WTC11 (cell line): ENCODE measurements around the gene DAB2. TPM values are rescaled to one million over a fixed set of nuclear protein-coding genes. Genes with fewer than 3 reads are reported as not detected.

Source experiments
- ATAC-seq: fragments of 200-7000 bp; cut with Tn5 transposase; 2 replicates; pipeline ENCODE4 v1.10.0; 2021; ENCODE audit warnings: mild to moderate bottlenecking, moderate library complexity
- CTCF ChIA-PET: fragments of 300-600 bp; sonication (Branson Sonifier 250); formaldehyde crosslinking; loops from one replicate; lab custom pipeline; 2021; ENCODE audit warnings: antibody characterized with exemption; lab: Charles Lee
- POLR2A ChIA-PET: fragments of 350-600 bp; sonication (Branson Sonifier 250); formaldehyde crosslinking; loops from one replicate; lab custom pipeline; 2021; ENCODE audit warnings: antibody characterized with exemption; lab: Charles Lee
- DNase-seq: peaks from one replicate; pipeline ENCODE4 v3.0.0; 2021; ENCODE audit warnings: low spot score
- H3K27ac Mint-ChIP-seq: 2 replicates; pipeline ENCODE4 v1.8.0; 2021; ENCODE audit warnings: mixed read lengths
- H3K27me3 Mint-ChIP-seq: 2 replicates; pipeline ENCODE4 v1.8.0; 2021; ENCODE audit warnings: low read depth, mild to moderate bottlenecking, moderate library complexity, mixed read lengths
- H3K36me3 Mint-ChIP-seq: 2 replicates; pipeline ENCODE4 v1.8.0; 2021; ENCODE audit warnings: mixed read lengths
- H3K4me1 Mint-ChIP-seq: 2 replicates; pipeline ENCODE4 v1.8.0; 2022; ENCODE audit warnings: mixed read lengths
- H3K4me3 Mint-ChIP-seq: 2 replicates; pipeline ENCODE4 v1.8.0; 2021; ENCODE audit warnings: mild to moderate bottlenecking, moderate library complexity, mixed read lengths
- H3K9me3 Mint-ChIP-seq: 2 replicates; pipeline ENCODE4 v1.8.0; 2021; ENCODE audit warnings: mixed read lengths
- AR ChIP-seq: fragments of 250-450 bp; sonication (Bioruptor Pico); IDR thresholded peaks from 2 replicates; pipeline ENCODE4 v1.9.0; 2021; ENCODE audit warnings: mild to moderate bottlenecking
- ATF1 ChIP-seq: sonication (generic); formaldehyde crosslinking; IDR thresholded peaks from 2 replicates; pipeline ENCODE4 v1.8.1; 2023; ENCODE audit warnings: mild to moderate bottlenecking, moderate library complexity, missing genetic modification reagents
- ATF2 ChIP-seq: sonication (generic); formaldehyde crosslinking; IDR thresholded peaks from 2 replicates; pipeline ENCODE4 v1.8.1; 2022; ENCODE audit warnings: low read depth, missing genetic modification reagents, borderline replicate concordance
- ATF3 ChIP-seq: sonication (generic); formaldehyde crosslinking; conservative IDR thresholded peaks from 2 replicates; pipeline ENCODE4 v1.8.1; 2022; ENCODE audit warnings: mild to moderate bottlenecking, missing genetic modification reagents
- E2F1 ChIP-seq: sonication (generic); formaldehyde crosslinking; IDR thresholded peaks from 2 replicates; pipeline ENCODE4 v1.8.0; 2022; ENCODE audit warnings: mild to moderate bottlenecking, missing genetic modification reagents
- ELF4 ChIP-seq: sonication (generic); formaldehyde crosslinking; IDR thresholded peaks from 2 replicates; pipeline ENCODE4 v1.8.1; 2022; ENCODE audit warnings: low read depth, mild to moderate bottlenecking, moderate library complexity, missing genetic modification reagents
- ERG ChIP-seq: fragments of 250-450 bp; sonication (Bioruptor Pico); IDR thresholded peaks from 2 replicates; pipeline ENCODE4 v1.8.0; 2021; ENCODE audit warnings: mild to moderate bottlenecking
- FOXJ3 ChIP-seq: sonication (generic); formaldehyde crosslinking; IDR thresholded peaks from 2 replicates; pipeline ENCODE4 v1.9.0; 2021; ENCODE audit warnings: missing genetic modification reagents, mild to moderate bottlenecking, borderline replicate concordance
- GABPB1 ChIP-seq: sonication (generic); formaldehyde crosslinking; IDR thresholded peaks from 2 replicates; pipeline ENCODE4 v1.8.1; 2023; ENCODE audit warnings: mild to moderate bottlenecking, missing genetic modification reagents
- HMGA2 ChIP-seq: fragments of 250-450 bp; sonication (Bioruptor Pico); IDR thresholded peaks from 2 replicates; pipeline ENCODE4 v1.4.0; 2021; ENCODE audit warnings: mild to moderate bottlenecking, moderate library complexity
- HMGXB4 ChIP-seq: sonication (generic); formaldehyde crosslinking; IDR thresholded peaks from 2 replicates; pipeline ENCODE4 v1.8.1; 2023; ENCODE audit warnings: mild to moderate bottlenecking, moderate library complexity, missing genetic modification reagents
- JUN ChIP-seq: sonication (generic); formaldehyde crosslinking; IDR thresholded peaks from 2 replicates; pipeline ENCODE4 v1.8.0; 2023; ENCODE audit warnings: mild to moderate bottlenecking, missing genetic modification reagents
- MAX ChIP-seq: sonication (generic); formaldehyde crosslinking; IDR thresholded peaks from 2 replicates; pipeline ENCODE4 v1.8.0; 2022; ENCODE audit warnings: mild to moderate bottlenecking, missing genetic modification reagents
- MXD4 ChIP-seq: fragments of 250-450 bp; sonication (Bioruptor Pico); IDR thresholded peaks from 2 replicates; pipeline ENCODE4 v1.8.0; 2021; ENCODE audit warnings: mild to moderate bottlenecking, moderate library complexity, borderline replicate concordance
- NFYB ChIP-seq: sonication (generic); formaldehyde crosslinking; conservative IDR thresholded peaks from 2 replicates; pipeline ENCODE4 v1.8.0; 2022; ENCODE audit warnings: low read depth, missing genetic modification reagents
- RELA ChIP-seq: sonication (generic); formaldehyde crosslinking; IDR thresholded peaks from 2 replicates; pipeline ENCODE4 v1.8.1; 2022; ENCODE audit warnings: missing genetic modification reagents, mild to moderate bottlenecking, borderline replicate concordance
- SOX15 ChIP-seq: fragments of 250-450 bp; sonication (Bioruptor Pico); IDR thresholded peaks from 2 replicates; pipeline ENCODE4 v1.9.0; 2021; ENCODE audit warnings: mild to moderate bottlenecking
- ZNF121 ChIP-seq: sonication (generic); formaldehyde crosslinking; IDR thresholded peaks from 2 replicates; pipeline ENCODE4 v1.8.0; 2023; ENCODE audit warnings: missing genetic modification reagents
- ZNF138 ChIP-seq: sonication (generic); formaldehyde crosslinking; conservative IDR thresholded peaks from 2 replicates; pipeline ENCODE4 v1.8.1; 2022; ENCODE audit warnings: mild to moderate bottlenecking, moderate library complexity, missing genetic modification reagents
- ZNF317 ChIP-seq: sonication (generic); formaldehyde crosslinking; IDR thresholded peaks from 2 replicates; pipeline ENCODE4 v1.8.1; 2023; ENCODE audit warnings: low read depth, mild to moderate bottlenecking, moderate library complexity, missing genetic modification reagents, borderline replicate concordance
- ZNF423 ChIP-seq: fragments of 250-450 bp; sonication (Bioruptor Pico); IDR thresholded peaks from 2 replicates; pipeline ENCODE4 v2.1.2; 2022; ENCODE audit warnings: mild to moderate bottlenecking, moderate library complexity
- ZNF512 ChIP-seq: sonication (generic); formaldehyde crosslinking; IDR thresholded peaks from 2 replicates; pipeline ENCODE4 v1.8.1; 2022; ENCODE audit warnings: missing genetic modification reagents, borderline replicate concordance
- total RNA-seq: library from RNA; stranded (reverse); gene quantifications from 3 replicates; pipeline ENCODE4 v1.2.3, GENCODE V29; 2021

The DAB2 gene
- total RNA-seq, 1 experiment from 2014 or later: 7.2 TPM

GRCh38 chr5:39367711-39368110 is 57.1 kb downstream of the DAB2 start:
- TF ChIP-seq HMGA2 (CRISPR knock-in tag): peak; percentile 90; the same call in 1 of the 2 replicates
- TF ChIP-seq HMGXB4 (CRISPR knock-in tag): no peak
- TF ChIP-seq JUN: no peak
- TF ChIP-seq ZNF138: no peak
- no peak for TF ChIP-seq ZNF512 (CRISPR knock-in tag)
- TF ChIP-seq ZNF317 (CRISPR knock-in tag): no peak
- TF ChIP-seq ZNF423 (CRISPR knock-in tag): no peak
- TF ChIP-seq ATF2 (CRISPR knock-in tag): no peak
- ChIA-PET POLR2A (no interaction called here), CTCF (interaction anchor here (1.0 kb wide), 1 partner anchor 8 kb away, joined by 6 read pairs; no protein-coding TSS in a partner anchor)
- Mint-ChIP-seq H3K27ac (no peak overlapping the region), H3K4me1 (peaks cover 25% of the 10 kb centered on the region), H3K36me3 (no peaks in the 10 kb centered on the region), H3K9me3 (no peaks in the 10 kb centered on the region), H3K4me3 (no peak overlapping the region), H3K27me3 (no peaks in the 10 kb centered on the region)
- DNase-seq (no peak), ATAC-seq (no peak)

GRCh38 chr5:39364367-39364766 is 60.4 kb downstream of the DAB2 start, which contains the start of gene C9:
Gene C9, minus strand, starts transcription at chr5:39364495. Its CDS starts 31 bp downstream, at chr5:39364464.
- Mint-ChIP-seq H3K36me3 (peaks cover 1% of the 10 kb centered on the region; the same call in 1 of the 2 replicates), H3K27me3 (no peaks in the 10 kb centered on the region), H3K4me3 (no peak within 1 kb of the TSS), H3K9me3 (peaks cover 4% of the 10 kb centered on the region), H3K4me1 (peaks cover 32% of the 10 kb centered on the region), H3K27ac (0 out of 2 replicates have a peak within 1 kb of the TSS, but pooled peaks have one; percentile 45)
- DNase-seq: no peak
- ATAC-seq: peak; percentile 63
- TF ChIP-seq FOXJ3 (CRISPR knock-in tag) (no peak), ERG (no peak), ELF4 (no peak), AR (CRISPR knock-in tag) (no peak), MXD4 (CRISPR knock-in tag) (no peak), ATF3 (CRISPR knock-in tag) (no peak), RELA (CRISPR knock-in tag) (no peak), NFYB (CRISPR knock-in tag) (no peak), E2F1 (CRISPR knock-in tag) (no peak), MAX (CRISPR knock-in tag) (no peak), ATF1 (CRISPR knock-in tag) (no peak), SOX15 (CRISPR knock-in tag) (no peak), GABPB1 (no peak), ZNF121 (CRISPR knock-in tag) (no peak)
- CTCF ChIA-PET: interaction anchor here (1.1 kb wide), 1 partner anchor 146 kb away, joined by 3 read pairs; no protein-coding TSS in a partner anchor
- POLR2A ChIA-PET: no interaction called here
